Glutamatergic neuron (in vitro differentiated cells): ENCODE results near the gene DEFB114. TPM values are rescaled to one million over a fixed set of nuclear protein-coding genes. Genes with fewer than 3 reads are reported as not detected.

Source experiments
- DNase-seq: peaks from one replicate; pipeline ENCODE4 v3.0.0; 2022
- H3K27ac Mint-ChIP-seq: one replicate; pipeline ENCODE4 v1.8.0; 2020; ENCODE audit warnings: mild to moderate bottlenecking, mixed read lengths, inconsistent platforms; ENCODE audit not compliant: unreplicated experiment
- H3K27me3 Mint-ChIP-seq: one replicate; pipeline ENCODE4 v1.8.0; 2020; ENCODE audit warnings: mild to moderate bottlenecking, moderate library complexity, mixed read lengths, inconsistent platforms; ENCODE audit not compliant: unreplicated experiment
- H3K36me3 Mint-ChIP-seq: one replicate; pipeline ENCODE4 v1.8.0; 2020; ENCODE audit warnings: mild to moderate bottlenecking, mixed read lengths, inconsistent platforms; ENCODE audit not compliant: unreplicated experiment
- H3K4me1 Mint-ChIP-seq: one replicate; pipeline ENCODE4 v1.8.0; 2020; ENCODE audit warnings: mild to moderate bottlenecking, low read depth, mixed read lengths, inconsistent platforms; ENCODE audit not compliant: unreplicated experiment
- H3K4me3 Mint-ChIP-seq: one replicate; pipeline ENCODE4 v1.8.0; 2020; ENCODE audit warnings: mild to moderate bottlenecking, mixed read lengths, inconsistent platforms; ENCODE audit not compliant: unreplicated experiment
- H3K9me3 Mint-ChIP-seq: one replicate; pipeline ENCODE4 v1.8.0; 2020; ENCODE audit warnings: mild to moderate bottlenecking, moderate library complexity, mixed read lengths, inconsistent platforms; ENCODE audit not compliant: unreplicated experiment
- total RNA-seq: library from RNA; stranded (reverse); fragmentation: NEBNext Ultra II Directional; extraction: Animal tissue kit (Norgen Biotek cat#: 25700); gene quantifications from one replicate; pipeline ENCODE4 v1.2.1, GENCODE V29; 2021; ENCODE audit not compliant: unreplicated experiment
- TF ChIP-seq, protein P1 (sequence below): fragments of 200-600 bp; sonication (generic); IDR thresholded peaks from one replicate; pipeline ENCODE4 v1.5.0; 2021; ENCODE audit not compliant: partially characterized antibody, unreplicated experiment

Gene DEFB114
- total RNA-seq, 1 donor from 2014 or later: not detected

- TF ChIP-seq, protein P1, sequence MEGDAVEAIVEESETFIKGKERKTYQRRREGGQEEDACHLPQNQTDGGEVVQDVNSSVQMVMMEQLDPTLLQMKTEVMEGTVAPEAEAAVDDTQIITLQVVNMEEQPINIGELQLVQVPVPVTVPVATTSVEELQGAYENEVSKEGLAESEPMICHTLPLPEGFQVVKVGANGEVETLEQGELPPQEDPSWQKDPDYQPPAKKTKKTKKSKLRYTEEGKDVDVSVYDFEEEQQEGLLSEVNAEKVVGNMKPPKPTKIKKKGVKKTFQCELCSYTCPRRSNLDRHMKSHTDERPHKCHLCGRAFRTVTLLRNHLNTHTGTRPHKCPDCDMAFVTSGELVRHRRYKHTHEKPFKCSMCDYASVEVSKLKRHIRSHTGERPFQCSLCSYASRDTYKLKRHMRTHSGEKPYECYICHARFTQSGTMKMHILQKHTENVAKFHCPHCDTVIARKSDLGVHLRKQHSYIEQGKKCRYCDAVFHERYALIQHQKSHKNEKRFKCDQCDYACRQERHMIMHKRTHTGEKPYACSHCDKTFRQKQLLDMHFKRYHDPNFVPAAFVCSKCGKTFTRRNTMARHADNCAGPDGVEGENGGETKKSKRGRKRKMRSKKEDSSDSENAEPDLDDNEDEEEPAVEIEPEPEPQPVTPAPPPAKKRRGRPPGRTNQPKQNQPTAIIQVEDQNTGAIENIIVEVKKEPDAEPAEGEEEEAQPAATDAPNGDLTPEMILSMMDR: no peak
- Mint-ChIP-seq H3K4me3 (no peak overlapping the region), H3K27me3 (no peaks in the 10 kb centered on the region), H3K36me3 (no peaks in the 10 kb centered on the region), H3K27ac (no peak overlapping the region), H3K4me1 (no peaks in the 10 kb centered on the region), H3K9me3 (no peaks in the 10 kb centered on the region)
- DNase-seq: no peak
Observed at GRCh38 chr6:49987749-49988148, 23.8 kb upstream of the DEFB114 start.

- no peaks in the 10 kb centered on the region for H3K27me3 Mint-ChIP-seq
- H3K27ac Mint-ChIP-seq: no peak overlapping the region
- TF ChIP-seq, protein P1: no peak
- no peak overlapping the region for H3K4me3 Mint-ChIP-seq
- H3K4me1 Mint-ChIP-seq: no peaks in the 10 kb centered on the region
- no peak for DNase-seq
- no peaks in the 10 kb centered on the region for H3K9me3 Mint-ChIP-seq
- H3K36me3 Mint-ChIP-seq: no peaks in the 10 kb centered on the region
Observed at GRCh38 chr6:49986551-49986950, 22.6 kb upstream of the DEFB114 start.

DNA sequence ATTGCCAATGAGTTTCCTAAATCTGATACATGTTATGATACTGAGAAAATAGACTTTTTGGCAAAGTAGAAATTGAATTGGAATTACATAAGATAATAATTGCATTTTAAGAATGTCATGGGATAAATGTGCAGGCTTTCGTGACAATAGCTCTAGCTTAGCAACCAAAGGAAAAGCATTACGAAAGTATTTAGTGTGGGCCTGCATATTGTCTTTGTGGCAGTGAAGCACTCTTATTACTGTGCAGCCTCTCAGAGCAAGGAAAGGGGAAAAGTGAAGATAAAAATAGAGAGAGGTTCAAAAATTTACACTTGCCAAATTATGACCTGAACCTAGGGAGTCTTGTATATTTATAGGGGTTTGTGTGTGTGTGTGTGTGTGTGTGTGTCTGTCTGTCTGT is 18.1 kb upstream of the DEFB114 start:
- Mint-ChIP-seq H3K27me3 (no peaks in the 10 kb centered on the region), H3K9me3 (no peaks in the 10 kb centered on the region), H3K4me1 (peaks cover 7% of the 10 kb centered on the region), H3K36me3 (no peaks in the 10 kb centered on the region), H3K27ac (no peak overlapping the region), H3K4me3 (no peak overlapping the region)
- DNase-seq: no peak
- TF ChIP-seq, protein P1: no peak

DNA sequence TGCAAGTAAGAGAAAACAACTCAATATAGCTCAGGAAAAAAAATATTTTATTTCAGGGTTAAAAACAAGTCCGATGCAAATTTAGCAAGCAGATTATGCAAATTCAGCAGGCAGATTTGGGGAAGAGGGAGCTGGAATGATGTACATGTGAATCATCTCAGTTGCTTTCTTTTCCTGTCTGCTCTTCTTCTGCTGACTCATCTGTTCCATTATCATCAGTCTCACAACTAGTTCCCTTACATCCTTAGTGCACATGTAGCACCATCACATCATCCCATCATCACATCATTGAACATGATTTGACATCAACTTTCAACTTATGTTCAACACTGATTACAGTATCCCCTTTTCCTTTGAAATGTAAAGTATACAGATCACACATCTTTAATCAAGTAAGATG is 16.9 kb upstream of the DEFB114 start:
- H3K9me3 Mint-ChIP-seq: no peaks in the 10 kb centered on the region
- no peaks in the 10 kb centered on the region for H3K27me3 Mint-ChIP-seq
- no peak overlapping the region for H3K27ac Mint-ChIP-seq
- H3K36me3 Mint-ChIP-seq: no peaks in the 10 kb centered on the region
- no peak overlapping the region for H3K4me3 Mint-ChIP-seq
- DNase-seq: no peak
- TF ChIP-seq, protein P1: no peak
- H3K4me1 Mint-ChIP-seq: peaks cover 7% of the 10 kb centered on the region

GRCh38 chr6:49979584-49979983 is 15.6 kb upstream of the DEFB114 start:
- H3K4me1 Mint-ChIP-seq: peaks cover 7% of the 10 kb centered on the region
- no peak for DNase-seq
- no peak overlapping the region for H3K27ac Mint-ChIP-seq
- H3K9me3 Mint-ChIP-seq: no peaks in the 10 kb centered on the region
- H3K36me3 Mint-ChIP-seq: no peaks in the 10 kb centered on the region
- H3K27me3 Mint-ChIP-seq: no peaks in the 10 kb centered on the region
- TF ChIP-seq, protein P1: no peak
- H3K4me3 Mint-ChIP-seq: no peak overlapping the region
